Suppressor macrophage treated with lipopolysaccharide for 4 hours (primary cell): ENCODE data around the gene PLSCR1.
A peak's percentile ranks its signal among the peaks of the same experiment; 100 is the strongest.
"Not testable (repeated sequence)": the region's sequence is repeated elsewhere in the genome, so short reads cannot be mapped to it uniquely, and the experiment has no call there.

ENCODE experiments used
- DNase-seq: peaks from one replicate; pipeline ENCODE4 v3.0.0-alpha.2; 2020

The PLSCR1 gene

GRCh38 chr3:146511402-146512134 lies 32.8 kb downstream of the PLSCR1 start:
- no peak for DNase-seq

GRCh38 chr3:146507331-146508120 lies 36.9 kb downstream of the PLSCR1 start:
- no peak for DNase-seq

GRCh38 chr3:146505516-146505915 lies 38.9 kb downstream of the PLSCR1 start:
- no peak for DNase-seq

- DNase-seq = peak; percentile 62
Observed at GRCh38 chr3:146504498-146505197, 39.8 kb downstream of the PLSCR1 start.

- peak; percentile 53 for DNase-seq
Observed at GRCh38 chr3:146503461-146504202, 40.8 kb downstream of the PLSCR1 start.

GRCh38 chr3:146502887-146503460 lies 41.4 kb downstream of the PLSCR1 start:
- DNase-seq = no peak

- DNase-seq = no peak
Observed at GRCh38 chr3:146501752-146502151, 42.7 kb downstream of the PLSCR1 start.

GRCh38 chr3:146499701-146500100 lies 44.7 kb downstream of the PLSCR1 start:
- no peak for DNase-seq

- no peak for DNase-seq
Observed at GRCh38 chr3:146498002-146498736, 46.2 kb downstream of the PLSCR1 start.

GRCh38 chr3:146497145-146497843 lies 47.1 kb downstream of the PLSCR1 start:
- DNase-seq = not testable (repeated sequence)

- DNase-seq = no peak
Observed at GRCh38 chr3:146496726-146497125, 47.7 kb downstream of the PLSCR1 start.

- DNase-seq = no peak
Observed at GRCh38 chr3:146496251-146496650, 48.2 kb downstream of the PLSCR1 start.

GRCh38 chr3:146493761-146494160 lies 50.6 kb downstream of the PLSCR1 start:
- DNase-seq = no peak

GRCh38 chr3:146493221-146493620 lies 51.2 kb downstream of the PLSCR1 start:
- DNase-seq = no peak

- DNase-seq = no peak
Observed at GRCh38 chr3:146491303-146491702, 53.1 kb downstream of the PLSCR1 start.

GRCh38 chr3:146485297-146485696 lies 59.1 kb downstream of the PLSCR1 start:
- no peak for DNase-seq

GRCh38 chr3:146476094-146476740 lies 68.2 kb downstream of the PLSCR1 start:
- no peak for DNase-seq

- not testable (repeated sequence) for DNase-seq
Observed at GRCh38 chr3:146474976-146475375, 69.4 kb downstream of the PLSCR1 start.

GRCh38 chr3:146473726-146474125 lies 70.7 kb downstream of the PLSCR1 start:
- no peak for DNase-seq

- no peak for DNase-seq
Observed at GRCh38 chr3:146472611-146473010, 71.8 kb downstream of the PLSCR1 start.

- DNase-seq = no peak
Observed at GRCh38 chr3:146471012-146471411, 73.4 kb downstream of the PLSCR1 start.
